Epithelial cell of esophagus (primary cell): ENCODE data around the gene COL4A5.

Experiments used
- DNase-seq: peaks from one replicate; pipeline ENCODE4 v3.0.0; 2010; ENCODE audit warnings: low read depth
- H3K4me3 ChIP-seq: 2 replicates; pipeline ENCODE4 v1.5.1; 2011; ENCODE audit warnings: mild to moderate bottlenecking, low read length, control low read depth
- CTCF ChIP-seq: IDR thresholded peaks from 2 replicates; pipeline ENCODE4 v1.5.1; 2011; ENCODE audit warnings: low read depth, mild to moderate bottlenecking, low read length, control low read depth, inconsistent platforms; ENCODE audit not compliant: insufficient read depth; ENCODE audit errors: missing control alignments

COL4A5 gene

GRCh38 chrX:108412783-108413182 is 26.9 kb upstream of the COL4A5 start:
- no peak for TF ChIP-seq CTCF
- H3K4me3 ChIP-seq, result no peak overlapping the region
- peak; percentile 33 for DNase-seq

- no peak overlapping the region for H3K4me3 ChIP-seq
- TF ChIP-seq CTCF, result no peak
- DNase-seq, result no peak
Observed at GRCh38 chrX:108415146-108415545, 24.5 kb upstream of the COL4A5 start.

DNA sequence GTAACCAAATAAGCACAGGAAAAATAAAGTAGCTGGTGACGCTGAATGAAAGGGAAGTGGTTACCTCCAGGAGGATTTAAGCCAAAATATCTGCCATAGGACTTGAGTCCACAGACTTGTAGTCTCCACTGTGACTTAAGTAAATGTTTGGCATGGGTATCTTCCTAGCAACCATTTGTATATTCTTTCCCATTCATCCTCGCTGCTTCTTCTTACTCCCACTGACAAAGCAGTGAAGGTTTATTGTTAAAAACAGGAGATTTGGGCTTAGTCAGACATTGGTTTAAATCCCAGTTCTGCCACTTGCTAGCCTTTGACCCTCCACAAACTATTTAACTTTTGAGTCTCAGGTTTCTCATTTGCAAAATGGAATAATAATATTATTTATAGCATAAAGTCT is 23.7 kb upstream of the COL4A5 start:
- no peak overlapping the region for H3K4me3 ChIP-seq
- TF ChIP-seq CTCF, result no peak
- DNase-seq, result no peak

DNA sequence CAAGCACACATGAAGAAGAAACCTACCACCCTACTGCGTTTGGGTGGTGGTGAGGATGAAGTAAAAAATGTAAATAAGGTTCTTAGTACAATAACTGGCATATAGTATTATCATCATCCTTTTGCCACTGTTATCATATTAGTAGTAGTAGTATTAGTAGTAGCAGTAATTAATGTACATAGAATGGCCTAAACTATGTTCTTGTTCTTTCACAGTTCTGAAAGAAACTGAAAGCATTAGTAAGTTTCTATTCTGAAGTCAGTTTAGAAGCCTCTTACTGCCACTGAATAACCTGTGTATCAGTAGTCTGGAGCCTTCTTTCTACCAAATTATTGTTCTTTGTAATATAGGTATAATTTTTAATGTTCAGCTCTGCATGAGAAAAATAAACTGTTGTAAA is 22.4 kb upstream of the COL4A5 start:
- H3K4me3 ChIP-seq, result no peak overlapping the region
- DNase-seq, result no peak
- TF ChIP-seq CTCF, result no peak

GRCh38 chrX:108419401-108419800 is 20.2 kb upstream of the COL4A5 start:
- H3K4me3 ChIP-seq, result no peak overlapping the region
- TF ChIP-seq CTCF, result no peak
- DNase-seq, result no peak

DNA sequence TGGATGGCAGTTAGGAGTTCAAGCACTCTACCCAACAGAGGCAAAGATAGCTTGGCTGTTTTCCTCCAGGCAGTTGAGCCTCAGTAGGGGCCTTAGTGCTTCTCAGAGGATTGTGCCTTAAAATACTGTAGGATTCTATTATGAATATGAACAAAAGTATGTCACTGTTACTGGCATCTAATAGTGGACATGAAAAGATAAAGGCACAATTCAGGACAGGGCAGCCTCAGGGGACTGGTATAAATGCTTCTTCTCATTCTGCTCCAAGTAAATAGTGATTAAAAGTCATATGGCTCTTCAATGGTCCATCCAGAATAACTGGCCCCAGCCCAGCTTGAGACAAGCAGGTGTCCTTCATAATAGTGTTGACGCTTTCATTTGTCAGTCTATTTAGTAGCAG is 19.2 kb upstream of the COL4A5 start:
- no peak for DNase-seq
- TF ChIP-seq CTCF, result no peak
- no peak overlapping the region for H3K4me3 ChIP-seq

GRCh38 chrX:108426262-108426661 is 13.4 kb upstream of the COL4A5 start:
- TF ChIP-seq CTCF, result no peak
- H3K4me3 ChIP-seq, result no peak overlapping the region
- no peak for DNase-seq
